Femur (tissue), 1 donor: ENCODE results near the gene POU2F2.

Source experiments
- DNase-seq: peaks from one replicate; pipeline ENCODE4 v3.0.0-alpha.2; 2017

The POU2F2 gene

DNA sequence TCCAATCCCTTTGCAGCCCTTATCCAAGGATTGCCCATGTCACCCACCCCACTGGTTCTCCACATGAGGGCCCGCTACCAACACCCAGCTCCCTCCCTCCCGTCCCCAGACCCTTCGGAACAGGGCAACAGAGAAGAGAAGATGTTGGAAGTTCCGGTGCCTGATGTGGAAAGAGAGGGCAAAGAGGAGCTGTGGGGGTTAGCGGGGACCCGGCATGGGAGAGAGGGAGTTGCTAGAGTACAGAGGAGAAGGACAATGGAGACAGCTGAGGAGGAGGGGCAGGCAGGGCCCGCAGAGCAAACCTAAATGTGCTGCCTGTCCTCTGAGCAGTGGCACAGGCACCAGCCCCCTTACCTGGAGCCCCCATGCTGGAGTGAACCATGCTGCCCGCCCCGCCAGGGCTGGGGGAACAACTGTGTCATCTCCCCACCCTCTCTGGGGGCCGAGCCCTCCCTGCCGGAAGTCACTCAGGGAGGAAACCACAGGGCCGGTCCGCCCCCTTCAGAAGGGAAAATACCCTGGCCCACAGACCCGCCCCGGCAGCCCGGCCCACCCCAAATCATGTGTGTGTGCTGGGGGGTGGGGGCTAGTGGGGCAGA lies at the start of gene POU2F2:
Gene POU2F2 (minus strand): TSS at position 417 of the 599 bp plus-strand sequence. CDS start 35 bp downstream, at position 382.
- DNase-seq, result peak; percentile 51

GRCh38 chr19:42178791-42179674 lies 46.8 kb upstream of the POU2F2 start:
- no peak for DNase-seq

GRCh38 chr19:42177686-42178019 lies 45.4 kb upstream of the POU2F2 start:
- no peak for DNase-seq

DNA sequence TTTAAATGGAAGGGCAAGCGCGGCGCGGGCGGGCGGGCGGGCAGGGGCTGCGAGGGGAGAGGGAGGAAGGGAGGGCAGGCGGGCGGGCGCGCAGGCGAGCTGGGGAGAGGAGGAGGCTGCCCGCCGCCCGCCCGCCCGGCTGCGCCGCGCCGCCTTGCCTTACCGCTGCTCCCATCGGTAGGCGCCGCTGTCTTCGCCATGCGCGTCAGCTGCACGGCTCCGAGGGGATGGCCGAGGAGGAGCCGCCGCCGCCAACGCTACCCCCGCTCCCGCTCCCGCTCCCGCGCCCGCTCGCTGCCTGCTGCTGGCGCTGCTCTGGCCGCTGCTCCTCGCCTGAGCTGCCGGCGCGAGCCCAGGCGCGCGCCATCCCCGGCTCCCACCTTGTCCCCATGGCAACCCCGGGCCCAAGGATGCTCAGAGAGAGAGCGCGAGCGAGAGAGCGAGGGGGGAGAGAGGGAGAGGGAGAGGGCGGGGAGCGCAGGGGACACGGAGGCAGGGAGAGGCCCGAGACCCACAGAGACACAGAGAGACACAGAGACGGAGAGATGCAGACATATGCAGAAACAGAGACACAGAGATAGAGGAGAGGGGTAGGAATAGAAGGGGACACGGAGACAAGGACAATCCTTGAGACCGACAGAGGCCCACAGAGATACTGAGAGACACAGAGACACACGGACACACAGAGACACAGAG lies 44.9 kb upstream of the POU2F2 start:
- DNase-seq, result peak; percentile 80

DNA sequence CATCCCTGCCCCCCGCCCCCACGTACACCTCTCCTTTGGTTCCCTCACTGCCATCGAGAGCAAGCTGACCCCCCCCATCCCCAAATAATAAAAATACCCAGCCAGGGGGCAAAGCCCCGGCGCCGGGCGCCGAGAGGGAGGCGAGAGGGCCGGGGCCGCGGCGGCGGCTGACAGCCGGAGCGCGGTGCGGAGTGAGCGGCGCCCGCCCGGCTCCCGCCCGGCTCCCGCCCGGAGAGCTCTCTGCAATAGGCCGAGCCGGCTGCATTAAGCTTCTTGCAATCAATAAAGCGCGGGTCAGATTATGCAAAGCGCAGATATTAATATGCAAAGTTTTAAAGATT lies 44.4 kb upstream of the POU2F2 start:
- no peak for DNase-seq

DNA sequence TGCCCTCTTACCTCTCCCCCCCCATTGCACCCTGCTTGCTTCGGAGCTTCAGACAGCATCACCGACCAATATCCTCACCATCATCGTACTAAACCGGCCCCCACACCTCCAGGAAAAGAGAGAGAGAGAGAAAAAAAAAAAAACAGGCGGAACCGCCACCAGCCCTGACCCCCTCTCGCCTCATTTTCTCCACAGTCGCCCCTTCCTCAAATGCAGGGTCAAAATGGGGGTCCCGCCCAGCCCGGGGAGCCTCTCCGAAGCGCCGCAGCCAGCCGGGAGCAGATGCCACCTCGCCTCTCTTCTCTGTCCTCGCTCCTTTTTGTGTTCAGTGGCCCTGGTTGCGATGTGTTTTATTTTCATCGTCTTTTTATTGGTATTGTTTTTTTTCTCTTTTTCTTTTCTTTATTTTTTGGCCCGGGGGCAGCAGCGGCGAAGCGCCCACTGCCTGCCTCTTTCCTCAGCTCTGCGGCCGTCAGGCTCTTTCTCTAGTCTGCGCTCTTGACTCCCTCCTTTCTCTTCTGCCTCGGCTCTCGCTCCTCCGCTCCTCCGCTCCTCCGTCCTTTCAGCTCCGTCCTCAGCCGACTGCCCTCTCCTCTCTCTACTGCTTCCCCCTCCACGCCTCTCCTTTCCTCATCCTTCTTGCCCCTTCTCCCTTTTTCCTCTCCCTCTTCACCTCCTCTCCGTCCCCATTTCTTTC lies 43.9 kb upstream of the POU2F2 start:
- peak; percentile 32 for DNase-seq

DNA sequence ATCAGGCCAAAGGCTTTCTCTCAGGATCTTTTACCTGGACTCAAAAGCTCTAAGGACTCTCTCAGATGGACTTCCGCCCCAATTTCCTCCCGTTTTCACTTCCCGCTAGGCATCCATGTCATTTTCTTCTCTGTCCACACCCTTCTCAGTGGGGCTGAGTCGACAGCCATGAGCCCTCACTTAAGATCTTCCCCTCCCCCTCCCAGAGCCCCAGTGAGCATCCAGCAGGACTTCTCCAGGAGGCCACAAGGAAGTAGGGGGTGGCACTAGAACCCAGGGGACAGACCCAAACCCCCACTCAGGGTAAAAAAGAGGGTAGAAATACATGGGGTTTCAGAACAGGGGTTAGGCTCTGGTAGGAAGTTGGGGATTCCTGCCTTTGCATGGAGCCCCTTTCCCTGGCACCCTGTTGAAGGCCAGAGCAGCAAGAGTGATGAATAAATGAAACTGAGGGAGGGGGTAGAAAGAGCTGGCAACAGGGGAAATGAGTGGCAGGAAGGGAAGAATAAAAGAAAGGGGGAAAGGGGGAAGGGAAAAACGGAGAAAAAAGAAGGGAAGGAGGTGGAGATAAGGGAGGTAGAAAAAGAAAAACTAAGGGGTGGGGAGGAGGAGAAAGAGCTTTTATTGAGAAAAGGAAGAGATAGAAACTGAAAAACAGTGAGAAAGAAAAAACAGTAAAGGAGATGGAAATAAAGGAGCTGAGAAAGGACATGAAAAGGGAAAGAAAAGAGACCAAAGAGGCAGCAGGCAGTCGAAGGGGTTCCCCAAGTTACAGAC lies 42.9 kb upstream of the POU2F2 start:
- no peak for DNase-seq

DNA sequence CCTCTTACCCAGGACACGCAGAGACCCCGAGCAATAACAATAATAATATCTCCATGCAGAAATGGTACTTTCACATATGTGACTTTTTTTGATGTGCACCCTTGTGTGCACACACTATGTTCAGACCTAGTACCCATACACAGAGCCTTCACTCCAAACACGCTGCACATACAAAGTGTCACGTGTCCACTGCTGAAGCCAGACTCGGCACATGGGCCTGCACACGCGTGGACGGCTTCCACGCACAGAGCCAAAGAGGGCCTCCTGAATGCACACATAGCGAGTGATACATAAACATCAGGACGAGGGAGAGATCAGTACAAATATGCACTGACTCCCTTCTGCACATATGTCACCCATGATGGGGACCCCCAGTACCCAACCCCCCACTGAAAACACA lies 41.9 kb upstream of the POU2F2 start:
- no peak for DNase-seq

DNA sequence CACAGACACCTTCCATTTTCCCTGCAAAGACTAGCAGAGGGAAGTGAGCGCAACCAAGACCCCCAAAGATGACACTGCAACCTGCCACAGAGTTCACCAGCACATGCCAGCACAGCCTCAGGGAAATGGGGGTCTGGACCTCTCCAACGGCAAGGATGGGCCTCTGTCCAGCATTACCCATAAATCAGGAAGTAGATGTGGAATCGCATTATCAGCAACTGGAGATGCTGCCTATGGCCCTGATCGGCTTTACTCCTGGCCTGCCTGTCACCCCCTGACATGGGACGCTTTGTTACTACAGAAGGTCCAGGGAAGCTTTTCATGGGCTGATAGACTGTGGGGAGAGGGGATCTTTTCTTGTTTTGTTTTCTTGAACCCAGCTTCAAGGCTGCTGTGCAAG lies 41.4 kb upstream of the POU2F2 start:
- no peak for DNase-seq

- no peak for DNase-seq
Measured at GRCh38 chr19:42172261-42172660, 40.0 kb upstream of the POU2F2 start.

DNA sequence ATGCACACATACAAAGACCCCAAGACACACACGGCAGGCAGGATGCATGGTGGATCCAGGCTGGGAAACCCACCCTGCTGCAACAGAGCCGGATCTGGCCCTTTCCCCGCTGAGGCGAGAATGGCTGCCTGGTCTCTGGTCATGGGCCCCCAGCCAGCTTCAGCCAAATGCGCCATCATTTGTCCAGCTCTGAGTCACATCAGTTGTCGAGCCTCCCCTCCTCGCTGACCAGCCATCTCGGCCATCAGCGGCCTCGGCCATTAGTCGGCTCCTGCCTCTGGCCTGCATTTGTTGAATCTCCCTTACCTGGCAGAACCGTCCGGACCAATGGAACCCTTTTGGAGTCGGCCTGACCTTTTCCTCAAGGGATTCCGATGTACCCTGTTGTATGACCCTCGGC lies 38.5 kb upstream of the POU2F2 start:
- no peak for DNase-seq

DNA sequence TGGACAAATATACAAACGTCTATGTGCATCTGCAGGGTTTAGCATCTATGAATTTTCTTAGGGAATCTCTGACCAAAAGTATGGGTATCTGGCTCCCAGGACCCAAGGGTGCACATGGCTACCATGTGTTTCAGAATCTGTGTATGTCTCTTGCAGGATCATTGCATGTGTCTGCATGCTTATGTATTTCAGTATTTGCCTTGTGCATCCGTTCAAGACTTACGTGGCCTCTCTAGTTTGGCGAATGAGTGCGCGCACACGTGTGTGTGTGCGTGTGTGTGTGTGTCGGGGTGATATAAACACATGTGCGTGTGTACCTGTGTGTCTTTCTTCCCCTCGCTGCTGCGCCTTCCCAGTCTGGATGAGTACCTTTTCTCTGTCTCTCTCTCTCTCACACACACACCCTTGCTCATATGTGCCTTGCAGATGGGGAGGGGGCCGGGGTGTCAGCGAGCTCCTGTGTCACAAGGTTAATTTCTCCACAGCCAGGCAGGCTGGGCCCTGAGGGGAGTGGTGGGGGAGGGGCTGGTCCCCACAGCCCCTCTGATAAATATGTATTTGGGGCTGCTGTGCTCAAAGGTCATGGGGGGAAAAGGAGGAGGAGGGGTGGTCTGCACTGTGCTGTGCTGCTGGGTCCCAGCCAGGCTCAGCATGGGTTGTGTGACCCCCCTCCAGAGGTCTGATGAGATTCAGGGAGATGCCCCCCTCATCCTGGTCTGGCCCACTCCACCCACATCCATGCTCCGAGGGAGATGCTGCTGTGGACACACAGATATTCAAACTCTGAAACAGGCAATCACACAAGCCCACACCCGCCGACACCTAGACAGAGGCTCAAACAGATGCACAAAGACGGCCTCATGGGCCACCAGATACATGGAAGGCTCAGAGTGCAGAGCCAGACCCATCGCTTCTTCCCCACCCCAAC lies 37.5 kb upstream of the POU2F2 start:
- no peak for DNase-seq

DNA sequence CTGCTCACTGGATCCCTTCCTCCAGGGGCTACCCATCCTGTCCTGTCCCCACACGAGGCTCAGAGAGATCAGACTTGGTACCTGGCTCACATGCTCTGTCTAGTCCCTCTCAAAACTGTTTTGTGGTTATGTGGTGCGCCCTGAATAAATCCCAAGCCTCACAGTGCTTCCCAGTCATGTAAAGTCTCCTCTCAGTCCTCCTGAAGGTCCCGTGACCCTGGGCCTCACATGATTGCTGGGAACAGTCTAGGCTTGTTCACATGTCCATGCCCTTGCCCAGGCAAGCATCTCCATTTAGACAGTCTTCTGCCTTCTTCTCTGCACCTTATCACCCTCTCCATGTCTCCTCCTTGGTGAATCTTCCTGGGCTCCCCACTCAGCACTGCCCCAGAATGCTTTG lies 36.0 kb upstream of the POU2F2 start:
- no peak for DNase-seq

DNA sequence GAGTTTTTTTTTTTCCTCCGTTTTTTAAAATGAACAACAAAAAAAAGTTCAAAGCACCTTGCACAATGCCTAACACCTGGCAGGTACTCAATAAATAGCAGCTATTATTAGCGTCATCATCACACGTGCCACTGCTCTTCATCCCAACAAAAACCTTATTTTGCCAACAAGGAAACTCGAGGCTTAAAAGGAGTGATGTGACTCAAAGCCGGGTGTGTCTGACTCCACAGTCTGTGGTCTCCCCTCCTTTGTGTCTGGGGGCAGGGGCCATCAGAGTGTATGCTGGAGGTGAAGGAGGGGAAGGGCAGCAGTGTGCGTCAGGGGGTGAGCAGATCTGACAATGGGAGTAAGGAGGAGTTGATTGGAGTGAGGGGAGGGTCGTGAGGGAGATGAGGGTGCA lies 34.1 kb upstream of the POU2F2 start:
- DNase-seq, result no peak

- DNase-seq, result no peak
Measured at GRCh38 chr19:42165146-42165545, 32.9 kb upstream of the POU2F2 start.

GRCh38 chr19:42161616-42162263 lies 29.5 kb upstream of the POU2F2 start:
- no peak for DNase-seq

- no peak for DNase-seq
Measured at GRCh38 chr19:42159942-42160341, 27.7 kb upstream of the POU2F2 start.

DNA sequence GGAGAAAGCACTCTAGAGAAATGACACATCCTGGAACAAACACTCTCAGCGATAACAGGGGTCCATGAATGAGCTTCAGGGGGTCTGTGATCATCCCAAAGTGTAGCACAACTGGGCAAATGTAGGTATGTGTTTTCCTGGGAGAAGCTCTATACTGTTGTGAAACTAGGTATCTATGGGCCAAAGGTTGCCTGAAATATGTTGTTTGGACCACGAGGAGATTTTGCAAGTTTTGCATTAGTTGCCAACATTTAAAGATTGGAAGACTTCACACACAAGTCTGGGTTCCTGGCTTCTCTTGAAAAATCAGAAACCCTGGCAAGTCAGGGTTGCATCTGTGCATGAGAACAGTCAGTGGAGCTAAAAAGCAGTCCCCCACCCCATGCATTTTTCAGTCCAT lies 26.7 kb upstream of the POU2F2 start:
- no peak for DNase-seq

DNA sequence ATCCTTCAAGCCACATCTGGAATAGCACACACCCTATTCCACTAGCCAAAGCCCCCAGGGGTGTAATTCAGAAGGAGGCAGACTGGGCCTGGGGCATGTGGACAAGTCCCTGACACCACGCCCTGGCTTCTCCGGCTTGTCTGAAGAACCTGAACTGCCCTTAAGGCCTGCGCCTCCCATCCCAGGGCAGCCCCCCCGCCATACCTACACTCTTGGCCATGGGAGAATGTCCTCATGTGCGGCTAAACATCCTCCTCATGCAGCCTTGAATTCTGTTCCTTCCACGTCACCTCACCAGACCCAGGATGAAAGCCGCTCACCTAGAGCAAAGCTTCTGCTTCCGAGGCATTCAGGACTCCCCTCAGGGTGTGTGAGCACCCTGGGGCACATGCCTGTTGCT lies 24.3 kb upstream of the POU2F2 start:
- no peak for DNase-seq

DNA sequence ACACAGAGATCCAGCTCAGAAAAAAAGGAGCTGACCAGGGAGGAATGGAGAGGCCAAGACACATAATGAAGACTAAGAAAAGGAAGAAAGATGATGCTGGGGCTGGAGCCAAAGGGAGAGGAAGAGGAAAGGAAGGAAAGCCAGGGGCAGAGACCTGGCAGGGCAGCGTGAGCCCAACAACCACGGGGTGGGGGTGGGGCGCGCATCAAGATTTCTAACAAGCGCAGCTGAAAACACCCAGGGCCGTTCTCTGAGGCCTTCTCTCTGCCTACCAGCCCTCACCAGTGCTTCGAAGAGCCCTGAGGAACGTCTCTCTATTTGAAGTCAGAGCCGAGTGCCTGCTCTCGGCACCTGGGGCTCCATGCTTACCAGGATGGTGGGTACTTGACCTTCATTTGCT lies 23.6 kb upstream of the POU2F2 start:
- no peak for DNase-seq
